ENCODE data around the gene WDFY4. TPM values are rescaled to one million over a fixed set of nuclear protein-coding genes. Genes with fewer than 3 reads are reported as not detected.

WDFY4 gene
- total and polyA plus RNA-seq, 9 of the 15 experiments (the other 6 are each of a cell fraction or from before 2014, with no cell fraction given): 0.01 to 0.02 (median 0.01) TPM; not detected in 6

GRCh38 chr10:48768144-48768766, 83.6 kb downstream of the WDFY4 start:
- ChIA-PET CTCF (ENCODE audit: low intra/inter-chr PET ratio) (no interaction called here), POLR2A (interaction anchor here (0.6 kb wide), 1 partner anchor 187 kb away, joined by 3 read pairs; no protein-coding TSS in a partner anchor)
- intact Hi-C loops (cut with micrococcal nuclease): no loop called here
- WGBS (ENCODE audit: insufficient coverage, low coverage, missing lambda C conversion rate): under 1% methylated on average over 14 of the region's 14 CpGs
- Histone ChIP-seq H3K4me2 (ENCODE audit: insufficient read depth, low read length) (no peak overlapping the region), H3K4me3 (no peak overlapping the region), H3K27me3 (ENCODE audit: control insufficient read depth in 2 of 2, insufficient read depth in 2 of 2, low read length in 2 of 2) (peaks cover 15 to 16% of the 10 kb centered on the region in 2 experiments), H4K20me1 (replicated peaks; ENCODE audit: control insufficient read depth, insufficient read depth, low read length) (0 out of 2 replicates have a peak, but pooled peaks cover 3% of the 10 kb centered on the region), H3K9ac (ENCODE audit: insufficient read depth in 1 of 2, low read depth in 2 of 2, low read length in 2 of 2) (no peak overlapping the region), H3K9me1 (ENCODE audit: control insufficient read depth, insufficient read depth, low read length) (no peaks in the 10 kb centered on the region), H2AFZ (ENCODE audit: low read depth, low read length) (no peak overlapping the region), H3K79me2 (ENCODE audit: control insufficient read depth, insufficient read depth, low read length) (no peaks in the 10 kb centered on the region), H3K36me3 (ENCODE audit: control insufficient read depth, insufficient read depth, low read length) (no peaks in the 10 kb centered on the region), H3K4me1 (replicated peaks in 1 of 2; ENCODE audit: control insufficient read depth in 2 of 2, insufficient read depth in 2 of 2, low read length in 2 of 2) (no peaks in the 10 kb centered on the region), H3K9me3 (replicated peaks; ENCODE audit: control insufficient read depth, insufficient read depth, low read depth, low read length) (no peaks in the 10 kb centered on the region), H3K27ac (ENCODE audit: extremely low read depth, low read depth, low read length) (no peak overlapping the region)
- FAIRE-seq (no peak), ATAC-seq (no peak), DNase-seq (ENCODE audit: extremely low read depth in 1 of 4, low spot score in 3 of 4) (no peak)
- no TSS peak for BruUV-seq (replicated peaks)
- in situ Hi-C loops (cut with MboI): no loop called here
- TF ChIP-seq PRPF4 (IDR thresholded peaks at IDR 0.05; ENCODE audit: insufficient read depth, low read depth, low read length, poor library complexity, severe bottlenecking) (no peak), POLR2H (tag; IDR thresholded peaks at IDR 0.05; ENCODE audit: low read depth) (no peak), TAF15 (IDR thresholded peaks at IDR 0.05; ENCODE audit: low read depth, low read length) (no peak), FOS (IDR thresholded peaks at IDR 0.05; ENCODE audit: extremely low read depth, insufficient read length) (no peak), POLR3A (IDR thresholded peaks at IDR 0.05; ENCODE audit: borderline replicate concordance, extremely low read depth, insufficient read depth, insufficient read length) (no peak), STAT6 (CRISPR knock-in tag; IDR thresholded peaks at IDR 0.05) (no peak), AFF1 (IDR thresholded peaks at IDR 0.05; ENCODE audit: low read depth in 1 of 2, partially characterized antibody in 2 of 2) (no peak), ZNF134 (CRISPR knock-in tag; conservative IDR thresholded peaks at IDR 0.05) (no peak), TAF9B (IDR thresholded peaks at IDR 0.05; ENCODE audit: partially characterized antibody) (no peak), DEAF1 (CRISPR knock-in tag; IDR thresholded peaks at IDR 0.05) (no peak)
